ENCODE measurements around the gene CIB4. TPM values are rescaled to one million over a fixed set of nuclear protein-coding genes. Genes with fewer than 3 reads are reported as not detected.

The CIB4 gene
- total and polyA plus RNA-seq, 2 of the 13 experiments (the other 11 are each of a cell fraction or from before 2014, with no cell fraction given), result not detected

- H3K36me3 ChIP-seq (replicated peaks in 1 of 2; ENCODE audit: control insufficient read depth in 1 of 2, insufficient read depth in 2 of 2, low read length in 2 of 2), result no peaks in the 10 kb centered on the region
- ChIA-PET POLR2A (no interaction called here), CTCF (ENCODE audit: low intra/inter-chr PET ratio, low total read pairs) (no interaction called here)
- DNase-seq (ENCODE audit: low spot score) (no peak), FAIRE-seq (no peak), ATAC-seq (no peak)
- WGBS (ENCODE audit: low lambda C conversion rate), result 0% methylated on average over 3 of the region's 3 CpGs
- no peak overlapping the region for H3K4me2 ChIP-seq (ENCODE audit: low read depth, low read length)
- no peak overlapping the region for H2AFZ ChIP-seq (ENCODE audit: low read length)
- no peak overlapping the region for H3K9ac ChIP-seq (ENCODE audit: insufficient read depth, low read depth, low read length)
- intact Hi-C loops (cut with micrococcal nuclease; ENCODE audit: unreplicated experiment) (no loop called here), in situ Hi-C loops (cut with HindIII; ENCODE audit: extremely low pct_ligation_motif_present, low pct_unique_long_range_greater_than_20kb) (no loop called here)
- no peaks in the 10 kb centered on the region for H4K20me1 ChIP-seq (ENCODE audit: insufficient read depth, low read length)
- H3K4me1 ChIP-seq (ENCODE audit: insufficient read depth, low read length), result 0 out of 2 replicates have a peak, but pooled peaks cover 5% of the 10 kb centered on the region
- H3K27ac ChIP-seq (ENCODE audit: extremely low read length, insufficient read depth, low read length), result no peak overlapping the region
- no TSS peak for BruUV-seq (replicated peaks)
- TF ChIP-seq ZNF576 (CRISPR knock-in tag; IDR thresholded peaks at IDR 0.05) (no peak), ZNF788 (CRISPR knock-in tag; IDR thresholded peaks at IDR 0.05; ENCODE audit: borderline replicate concordance) (no peak), ZBTB2 (CRISPR knock-in tag; IDR thresholded peaks at IDR 0.05; ENCODE audit: low read depth) (no peak), ELF3 (CRISPR knock-in tag; IDR thresholded peaks at IDR 0.05) (no peak), ZMYM4 (CRISPR knock-in tag; IDR thresholded peaks at IDR 0.05) (no peak), TERF1 (CRISPR knock-in tag; IDR thresholded peaks at IDR 0.05) (no peak), ZNF7 (CRISPR knock-in tag; IDR thresholded peaks at IDR 0.05) (no peak), HMGA1 (CRISPR knock-in tag; conservative IDR thresholded peaks at IDR 0.05) (no peak), FOXK1 (CRISPR knock-in tag; IDR thresholded peaks at IDR 0.05; ENCODE audit: borderline replicate concordance, low read depth) (no peak), ZNF687 (CRISPR knock-in tag; IDR thresholded peaks at IDR 0.05) (no peak), HDAC1 (CRISPR knock-in tag; IDR thresholded peaks at IDR 0.05) (no peak), TAF15 (IDR thresholded peaks at IDR 0.05; ENCODE audit: low read depth, low read length, poor library complexity, severe bottlenecking) (no peak), ZSCAN21 (CRISPR knock-in tag; IDR thresholded peaks at IDR 0.05; ENCODE audit: borderline replicate concordance) (no peak)
- no peak overlapping the region for H3K4me3 ChIP-seq (replicated peaks in 1 of 3; ENCODE audit: insufficient read depth in 1 of 3, low read depth in 2 of 3, low read length in 3 of 3)
- H3K27me3 ChIP-seq (ENCODE audit: control insufficient read depth in 1 of 2, insufficient read depth in 2 of 2, low read length in 2 of 2), result peaks cover 15 to 47% of the 10 kb centered on the region in 2 experiments; a peak in 4 of 5 replicates
- H3K79me2 ChIP-seq (ENCODE audit: insufficient read depth, low read length), result no peaks in the 10 kb centered on the region
- H3K9me3 ChIP-seq (ENCODE audit: low read length), result no peaks in the 10 kb centered on the region
These were observed 29.0 kb upstream of the CIB4 start for GRCh38 chr2:26670171-26670570.

Data from HepG2 (cell line).